OCI-LY3 (cell line): ENCODE measurements around the gene CSNK2B.

Experiments
- H2AFZ ChIP-seq: fragments of 200-600, 300-600 bp; shearing (Covaris generic); 2 replicates; pipeline ENCODE4 v1.6.0; 2014; ENCODE audit warnings: antibody characterized with exemption, low read depth, low read length
- H3K27ac ChIP-seq: fragments of 200-600, 300-600 bp; sonication (generic); 2 replicates; pipeline ENCODE4 v1.5.1; 2014; ENCODE audit warnings: mild to moderate bottlenecking, low read length, moderate library complexity, mixed read lengths
- H3K27me3 ChIP-seq: fragments of 200-600, 300-600 bp; sonication (generic); 2 replicates; pipeline ENCODE4 v1.6.1; 2014; ENCODE audit warnings: low read depth, low read length, mixed read lengths
- H3K36me3 ChIP-seq: fragments of 200-600, 300-600 bp; sonication (generic); replicated peaks from 2 replicates; pipeline ENCODE3; 2014; ENCODE audit warnings: low read depth, low read length, mixed read lengths
- H3K4me1 ChIP-seq: fragments of 300-600, 200-600 bp; sonication (generic); 2 replicates; pipeline ENCODE4 v1.6.1; 2014; ENCODE audit warnings: low read length, mixed read lengths
- H3K4me2 ChIP-seq: fragments of 200-600, 300-600 bp; sonication (generic); 2 replicates; pipeline ENCODE4 v1.6.1; 2014; ENCODE audit warnings: low read length, mixed read lengths
- H3K4me3 ChIP-seq: fragments of 300-600, 200-600 bp; sonication (generic); 2 replicates; pipeline ENCODE4 v1.5.1; 2014; ENCODE audit warnings: antibody characterized with exemption, mild to moderate bottlenecking, low read length, moderate library complexity
- H3K79me2 ChIP-seq: fragments of 300-600, 200-600 bp; shearing (Covaris generic); 2 replicates; pipeline ENCODE4 v1.6.1; 2014; ENCODE audit warnings: mild to moderate bottlenecking, low read length, mixed read lengths
- H3K9ac ChIP-seq: fragments of 300-600, 200-600 bp; shearing (Covaris generic); 2 replicates; pipeline ENCODE4 v1.6.0; 2014; ENCODE audit warnings: mild to moderate bottlenecking, low read length, moderate library complexity
- H3K9me3 ChIP-seq: fragments of 200-600, 300-600 bp; shearing (Covaris generic); 2 replicates; pipeline ENCODE4 v1.6.1; 2014; ENCODE audit warnings: low read length, mixed read lengths; ENCODE audit not compliant: insufficient read depth
- H4K20me1 ChIP-seq: fragments of 200-600, 300-600 bp; sonication (generic); 2 replicates; pipeline ENCODE4 v1.6.1; 2016; ENCODE audit warnings: low read length, mixed read lengths; ENCODE audit not compliant: insufficient read depth
- CTCF ChIP-seq: fragments of 200-600, 300-600 bp; sonication (generic); IDR thresholded peaks from 2 replicates; pipeline ENCODE4 v1.5.1; 2014; ENCODE audit warnings: antibody characterized with exemption, low read length, low read depth
- EZH2phosphoT487 ChIP-seq: fragments of 200-600 bp; shearing (Covaris generic); IDR thresholded peaks from 2 replicates; pipeline ENCODE4 v1.6.1; 2018; ENCODE audit warnings: antibody characterized with exemption, mixed run types, low read depth

CSNK2B gene

GRCh38 chr6:31683591-31683990 is 17.7 kb downstream of the CSNK2B start:
- H3K4me3 ChIP-seq: no peak overlapping the region
- peaks cover 4% of the 10 kb centered on the region; the same call in 1 of the 2 replicates for H3K4me1 ChIP-seq
- no peaks in the 10 kb centered on the region for H4K20me1 ChIP-seq
- no peaks in the 10 kb centered on the region for H3K79me2 ChIP-seq
- TF ChIP-seq EZH2phosphoT487 (no peak), CTCF (no peak)
- H3K9me3 ChIP-seq: no peaks in the 10 kb centered on the region
- H2AFZ ChIP-seq: no peak overlapping the region
- H3K36me3 ChIP-seq: no peaks in the 10 kb centered on the region
- H3K27me3 ChIP-seq: no peaks in the 10 kb centered on the region
- no peak overlapping the region for H3K9ac ChIP-seq
- no peak overlapping the region for H3K27ac ChIP-seq
- no peak overlapping the region for H3K4me2 ChIP-seq

GRCh38 chr6:31686483-31686882 is 20.6 kb downstream of the CSNK2B start:
- no peaks in the 10 kb centered on the region for H3K27me3 ChIP-seq
- no peak overlapping the region for H2AFZ ChIP-seq
- H3K4me3 ChIP-seq: no peak overlapping the region
- H3K9ac ChIP-seq: no peak overlapping the region
- no peaks in the 10 kb centered on the region for H3K9me3 ChIP-seq
- no peak overlapping the region for H3K27ac ChIP-seq
- H3K4me2 ChIP-seq: no peak overlapping the region
- peaks cover 5% of the 10 kb centered on the region; the same call in 1 of the 2 replicates for H3K4me1 ChIP-seq
- peaks cover 2% of the 10 kb centered on the region for H3K36me3 ChIP-seq
- no peaks in the 10 kb centered on the region for H3K79me2 ChIP-seq
- TF ChIP-seq EZH2phosphoT487 (no peak), CTCF (no peak)
- H4K20me1 ChIP-seq: no peaks in the 10 kb centered on the region

- Histone ChIP-seq H3K27ac (no peak overlapping the region), H3K9me3 (no peaks in the 10 kb centered on the region), H4K20me1 (no peaks in the 10 kb centered on the region), H3K79me2 (no peaks in the 10 kb centered on the region), H2AFZ (no peak overlapping the region), H3K27me3 (no peaks in the 10 kb centered on the region), H3K36me3 (peaks cover 2% of the 10 kb centered on the region), H3K4me3 (no peak overlapping the region), H3K9ac (no peak overlapping the region), H3K4me1 (peaks cover 5% of the 10 kb centered on the region; the same call in 1 of the 2 replicates), H3K4me2 (no peak overlapping the region)
- TF ChIP-seq CTCF (no peak), EZH2phosphoT487 (no peak)
These were observed 21.4 kb downstream of the CSNK2B start for GRCh38 chr6:31687321-31687720.

- TF ChIP-seq EZH2phosphoT487: no peak
- TF ChIP-seq CTCF: no peak
- Histone ChIP-seq H3K9ac (no peak overlapping the region), H3K4me3 (no peak overlapping the region), H3K9me3 (no peaks in the 10 kb centered on the region), H3K79me2 (no peaks in the 10 kb centered on the region), H3K27me3 (no peaks in the 10 kb centered on the region), H3K4me1 (peaks cover 5% of the 10 kb centered on the region; the same call in 1 of the 2 replicates), H3K27ac (no peak overlapping the region), H3K4me2 (no peak overlapping the region), H3K36me3 (peaks cover 2% of the 10 kb centered on the region), H2AFZ (no peak overlapping the region), H4K20me1 (no peaks in the 10 kb centered on the region)
These were observed 22.2 kb downstream of the CSNK2B start for GRCh38 chr6:31687860-31688693.
